Measurements from ENCODE around the gene FCHSD1. TPM values are rescaled to one million over a fixed set of nuclear protein-coding genes. Genes with fewer than 3 reads are reported as not detected.

The FCHSD1 gene
- total RNA-seq, 1 donor from 2014 or later: 40.6 TPM

- no peak overlapping the region for H3K27ac Mint-ChIP-seq (ENCODE audit: unreplicated experiment)
Observed at GRCh38 chr5:141668601-141669265, 17.5 kb upstream of the FCHSD1 start.

GRCh38 chr5:141665995-141666940 is 15.1 kb upstream of the FCHSD1 start:
- Histone ChIP-seq H3K9me3 (ENCODE audit: insufficient read depth, low read depth, low read length) (no peaks in the 10 kb centered on the region), H3K4me1 (ENCODE audit: insufficient read depth, low read length) (peaks cover 11% of the 10 kb centered on the region), H3K27me3 (ENCODE audit: insufficient read depth, low read length) (no peaks in the 10 kb centered on the region), H3K36me3 (ENCODE audit: insufficient read depth, low read length) (peaks cover 12% of the 10 kb centered on the region), H3K79me2 (ENCODE audit: insufficient read depth, low read length) (no peaks in the 10 kb centered on the region), H3K27ac (ENCODE audit: low read depth, low read length) (no peak overlapping the region), H3K9ac (ENCODE audit: low read length) (no peak overlapping the region), H4K20me1 (ENCODE audit: insufficient read depth, low read length) (no peaks in the 10 kb centered on the region), H3K4me2 (ENCODE audit: low read length) (no peak overlapping the region), H2AFZ (ENCODE audit: low read depth, low read length) (no peak overlapping the region), H3K4me3 (ENCODE audit: insufficient read depth, low read depth, low read length) (no peak overlapping the region)
- Mint-ChIP-seq H3K27ac (ENCODE audit: unreplicated experiment) (no peak overlapping the region), H3K27me3 (ENCODE audit: low read depth, unreplicated experiment) (no peaks in the 10 kb centered on the region), H3K4me3 (ENCODE audit: unreplicated experiment) (no peak overlapping the region), H3K9me3 (ENCODE audit: unreplicated experiment) (no peaks in the 10 kb centered on the region), H3K4me1 (ENCODE audit: low read depth, unreplicated experiment) (peaks cover 11% of the 10 kb centered on the region), H3K36me3 (ENCODE audit: low read depth, unreplicated experiment) (peaks cover 20% of the 10 kb centered on the region)
- DNase-seq (ENCODE audit: low read depth) (no peak), FAIRE-seq (no peak)
- TF ChIP-seq EZH2 (IDR thresholded peaks at IDR 0.05; ENCODE audit: insufficient read depth, low read length): no peak
- no peak for TF ChIP-seq CTCF (IDR thresholded peaks at IDR 0.05; ENCODE audit: insufficient read depth, low read depth, low read length)

More at GRCh38 chr5:141668601-141669265, 17.5 kb upstream of the FCHSD1 start:
- H3K4me1 ChIP-seq (ENCODE audit: insufficient read depth, low read length): peaks cover 11% of the 10 kb centered on the region
- FAIRE-seq (no peak), DNase-seq (ENCODE audit: low read depth) (peak; percentile 29)
- peaks cover 9% of the 10 kb centered on the region for H3K36me3 ChIP-seq (ENCODE audit: insufficient read depth, low read length)
- H2AFZ ChIP-seq (ENCODE audit: low read depth, low read length): no peak overlapping the region
- H3K4me3 ChIP-seq (ENCODE audit: insufficient read depth, low read depth, low read length): no peak overlapping the region
- Mint-ChIP-seq H3K36me3 (ENCODE audit: low read depth, unreplicated experiment) (peaks cover 14% of the 10 kb centered on the region), H3K27me3 (ENCODE audit: low read depth, unreplicated experiment) (no peaks in the 10 kb centered on the region), H3K4me3 (ENCODE audit: unreplicated experiment) (no peak overlapping the region), H3K4me1 (ENCODE audit: low read depth, unreplicated experiment) (peaks cover 11% of the 10 kb centered on the region), H3K9me3 (ENCODE audit: unreplicated experiment) (no peaks in the 10 kb centered on the region)
- H4K20me1 ChIP-seq (ENCODE audit: insufficient read depth, low read length): no peaks in the 10 kb centered on the region
- peak overlapping the region; percentile 2 for H3K4me2 ChIP-seq (ENCODE audit: low read length)
- no peaks in the 10 kb centered on the region for H3K9me3 ChIP-seq (ENCODE audit: insufficient read depth, low read depth, low read length)
- peak overlapping the region; percentile 59 for H3K27ac ChIP-seq (ENCODE audit: low read depth, low read length)
- H3K27me3 ChIP-seq (ENCODE audit: insufficient read depth, low read length): no peaks in the 10 kb centered on the region
- peak overlapping the region; percentile 56 for H3K9ac ChIP-seq (ENCODE audit: low read length)
- no peaks in the 10 kb centered on the region for H3K79me2 ChIP-seq (ENCODE audit: insufficient read depth, low read length)
- TF ChIP-seq CTCF (IDR thresholded peaks at IDR 0.05; ENCODE audit: insufficient read depth, low read depth, low read length): no peak
- no peak for TF ChIP-seq EZH2 (IDR thresholded peaks at IDR 0.05; ENCODE audit: insufficient read depth, low read length)
